Hippocampal formation (tissue), 2 donors: ENCODE data around the gene SRPRB.

ENCODE experiments used
- DNase-seq, 2 donors: peaks; one replicate each; lab custom pipeline; 2025; lab: John Stamatoyannopoulos, UW

SRPRB gene

DNA sequence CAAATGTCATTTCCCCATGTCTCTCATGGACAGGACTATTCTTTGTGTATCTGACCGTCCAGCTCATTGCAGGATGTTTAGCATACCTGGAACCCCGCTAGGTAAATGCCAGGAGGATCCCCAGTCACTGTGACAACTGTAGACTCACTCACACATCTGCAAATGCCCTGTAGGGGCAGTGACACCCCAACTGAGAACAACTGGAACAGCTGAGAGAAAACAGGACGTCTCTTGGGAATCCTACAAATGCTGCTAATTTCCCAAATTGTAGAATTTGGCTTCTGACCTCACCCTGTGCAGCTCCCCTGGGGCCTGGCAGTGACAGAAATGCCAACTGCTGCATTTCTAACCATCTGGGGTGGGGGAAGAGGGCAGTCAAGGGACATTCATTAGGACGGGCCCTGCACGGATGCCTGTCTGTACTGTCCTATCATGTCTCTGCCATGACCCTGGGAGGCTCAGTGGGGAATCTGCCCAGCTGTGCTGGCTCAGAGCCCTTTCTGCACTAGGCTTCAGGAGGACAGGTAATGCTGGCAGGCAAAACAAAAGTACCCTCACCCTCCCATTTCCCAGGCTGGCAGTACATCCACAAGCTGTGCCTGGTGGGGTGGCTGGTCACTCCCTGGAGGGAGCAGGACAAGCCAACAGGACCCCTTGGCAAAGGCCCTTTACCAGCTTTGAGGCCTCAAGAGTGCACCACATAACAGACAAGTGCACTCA, 59.7 kb downstream of the SRPRB start:
- DNase-seq, result no peak

DNA sequence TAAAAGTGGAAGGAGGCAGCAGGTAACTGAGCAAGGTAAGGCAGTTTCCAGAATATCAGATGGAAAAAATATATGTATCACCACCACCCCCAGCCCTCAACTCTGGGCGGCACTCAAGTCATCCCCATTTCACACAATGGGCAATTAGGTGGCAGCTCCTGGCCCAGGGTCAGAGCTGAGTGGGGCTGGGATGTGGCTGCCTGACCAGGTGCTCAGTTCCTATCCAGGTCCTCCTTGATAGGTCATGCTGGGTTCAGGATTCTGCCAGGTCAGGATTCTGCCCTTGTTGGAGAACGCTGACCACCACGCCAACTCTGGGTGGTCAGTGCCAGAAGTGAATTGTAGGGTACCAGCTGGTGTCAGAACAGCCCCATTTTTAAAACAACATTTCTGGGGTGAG, 60.5 kb downstream of the SRPRB start:
- DNase-seq, result no peak

DNA sequence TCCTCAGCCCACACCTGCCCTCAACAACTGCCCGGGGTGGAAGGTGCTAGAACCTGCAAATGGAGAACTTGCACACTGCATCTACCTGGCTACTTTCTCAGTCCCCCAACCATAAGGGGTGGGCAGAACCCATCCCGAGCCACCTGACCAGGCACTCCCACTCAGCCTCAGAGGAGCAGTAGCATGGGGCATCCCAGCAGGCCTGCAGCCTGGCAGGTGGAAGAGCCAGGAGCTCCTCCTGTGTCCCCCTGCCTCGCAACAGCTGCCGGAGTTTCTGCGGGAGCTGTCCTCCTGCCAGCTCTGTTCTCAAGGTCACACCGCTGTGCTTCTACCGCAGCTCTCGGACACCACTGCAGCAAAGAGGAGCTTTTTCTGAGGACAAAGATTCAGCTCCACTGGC, 62.6 kb downstream of the SRPRB start:
- DNase-seq, result no peak

DNA sequence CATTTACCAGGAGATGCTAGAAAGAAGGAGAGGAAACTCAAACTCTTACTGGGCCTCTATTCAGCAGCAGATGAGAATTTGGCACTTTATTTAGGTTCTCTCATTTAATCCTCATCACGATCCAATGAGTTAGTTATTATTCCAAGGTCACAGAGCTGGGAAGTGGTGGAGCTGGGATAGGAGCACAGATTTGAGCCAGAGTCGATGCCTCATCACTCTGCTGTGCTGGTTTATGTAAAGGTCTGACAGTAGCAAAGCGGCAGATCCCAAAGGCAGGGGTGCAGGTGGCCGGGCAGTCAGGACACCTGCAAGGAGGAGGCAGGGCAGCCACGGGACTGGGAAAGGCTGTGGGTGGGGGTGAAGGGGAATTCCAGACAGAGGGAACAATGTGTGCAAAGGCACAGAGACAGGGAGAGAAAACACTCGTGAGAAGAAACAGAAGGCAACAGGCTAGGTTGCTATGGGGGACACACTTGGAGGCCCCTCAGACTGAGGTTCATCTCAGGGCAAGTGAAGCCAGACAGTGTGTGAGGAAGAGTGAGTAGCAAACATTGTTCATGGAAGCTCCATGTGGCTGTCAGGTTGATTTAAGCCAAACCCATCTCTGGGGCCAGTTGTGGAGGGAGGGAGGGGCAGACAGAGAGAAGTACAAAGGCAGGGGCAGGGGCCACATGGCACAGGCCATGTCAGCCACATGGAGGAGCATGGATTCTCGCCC, 63.3 kb downstream of the SRPRB start:
- DNase-seq, result peak in 1 of 2 donors; percentile 23

DNA sequence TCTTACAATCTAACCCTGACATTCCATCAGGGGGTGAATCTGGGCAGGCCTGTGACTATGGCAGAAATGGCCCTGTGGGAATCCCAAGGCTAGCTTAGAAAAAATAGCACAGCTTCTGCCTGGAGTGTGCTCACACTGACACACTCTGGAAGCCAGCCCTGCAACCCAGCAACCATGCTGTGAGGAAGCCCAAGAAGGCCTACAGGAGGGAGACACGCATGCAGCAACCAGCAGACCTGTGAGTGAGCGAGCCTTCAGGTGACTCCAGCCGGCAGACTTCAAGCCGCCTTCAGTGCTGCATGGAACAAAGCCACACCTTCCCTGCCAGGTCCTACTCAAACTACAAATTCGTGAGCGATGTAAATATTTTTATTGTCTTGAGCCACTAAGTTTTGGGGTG, 64.0 kb downstream of the SRPRB start:
- no peak for DNase-seq

DNA sequence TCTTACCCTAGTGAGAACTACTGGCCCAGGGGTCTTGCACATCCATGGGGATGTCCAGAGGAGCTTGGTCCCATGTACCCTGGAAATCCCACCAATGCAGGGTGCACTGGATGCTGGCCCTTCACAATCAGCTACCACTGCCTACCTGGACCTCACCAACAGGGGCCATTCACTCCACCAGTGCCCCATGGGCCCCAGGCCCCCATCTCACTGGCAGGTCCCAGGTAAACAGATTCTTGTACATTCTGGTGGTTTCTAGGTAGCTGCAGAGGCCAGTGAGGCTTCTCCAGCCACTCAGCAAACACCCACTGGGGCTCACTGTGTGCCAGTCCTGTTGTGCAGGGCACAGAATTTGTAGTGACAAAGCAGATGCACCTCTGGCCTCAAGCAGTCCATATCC, 65.2 kb downstream of the SRPRB start:
- DNase-seq, result no peak
